NCI-H2107 treated with DMSO at 0.1 percent for 48 hours (cell line): Measurements from ENCODE around the gene KMT2A.
"Not testable (repeated sequence)": the region's sequence is repeated elsewhere in the genome, so short reads cannot be mapped to it uniquely, and the experiment has no call there.

ENCODE experiments used
- DNase-seq: peaks from one replicate; lab custom pipeline; 2025; ENCODE audit not compliant: unreplicated experiment; lab: John Stamatoyannopoulos, UW

KMT2A gene

DNA sequence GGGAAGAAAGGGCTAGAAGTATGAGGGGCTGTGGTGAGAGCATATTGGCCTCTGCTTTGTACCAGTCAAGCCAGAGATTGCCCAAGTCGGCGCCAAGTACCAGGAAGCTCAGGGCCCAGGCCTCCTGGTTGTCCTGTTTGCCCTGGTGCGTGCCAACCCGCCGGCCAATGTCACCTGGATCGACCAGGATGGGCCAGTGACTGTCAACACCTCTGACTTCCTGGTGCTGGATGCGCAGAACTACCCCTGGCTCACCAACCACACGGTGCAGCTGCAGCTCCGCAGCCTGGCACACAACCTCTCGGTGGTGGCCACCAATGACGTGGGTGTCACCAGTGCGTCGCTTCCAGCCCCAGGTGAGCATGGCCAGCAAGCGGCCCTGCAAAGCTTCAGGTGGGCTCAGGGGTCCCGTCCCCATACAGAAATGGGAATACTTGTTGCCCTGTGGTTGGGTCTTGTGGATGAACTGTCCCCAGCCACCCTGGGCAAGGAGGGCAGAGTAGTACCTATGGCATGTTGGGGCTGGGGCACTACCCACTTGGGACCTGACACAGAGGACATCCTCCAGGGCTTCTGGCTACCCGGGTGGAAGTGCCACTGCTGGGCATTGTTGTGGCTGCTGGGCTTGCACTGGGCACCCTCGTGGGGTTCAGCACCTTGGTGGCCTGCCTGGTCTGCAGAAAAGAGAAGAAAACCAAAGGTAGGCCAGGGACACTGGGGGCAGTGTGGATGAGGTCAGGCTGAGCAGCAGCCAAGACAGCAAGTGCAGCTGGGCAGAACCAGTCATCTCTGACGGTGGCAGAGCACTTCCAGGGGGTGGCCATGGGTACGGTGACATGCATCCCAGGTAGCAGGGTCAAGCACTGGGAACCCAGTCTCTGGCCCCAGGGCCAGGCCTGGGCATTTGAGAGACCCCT is 96.8 kb downstream of the KMT2A start:
- no peak for DNase-seq

DNA sequence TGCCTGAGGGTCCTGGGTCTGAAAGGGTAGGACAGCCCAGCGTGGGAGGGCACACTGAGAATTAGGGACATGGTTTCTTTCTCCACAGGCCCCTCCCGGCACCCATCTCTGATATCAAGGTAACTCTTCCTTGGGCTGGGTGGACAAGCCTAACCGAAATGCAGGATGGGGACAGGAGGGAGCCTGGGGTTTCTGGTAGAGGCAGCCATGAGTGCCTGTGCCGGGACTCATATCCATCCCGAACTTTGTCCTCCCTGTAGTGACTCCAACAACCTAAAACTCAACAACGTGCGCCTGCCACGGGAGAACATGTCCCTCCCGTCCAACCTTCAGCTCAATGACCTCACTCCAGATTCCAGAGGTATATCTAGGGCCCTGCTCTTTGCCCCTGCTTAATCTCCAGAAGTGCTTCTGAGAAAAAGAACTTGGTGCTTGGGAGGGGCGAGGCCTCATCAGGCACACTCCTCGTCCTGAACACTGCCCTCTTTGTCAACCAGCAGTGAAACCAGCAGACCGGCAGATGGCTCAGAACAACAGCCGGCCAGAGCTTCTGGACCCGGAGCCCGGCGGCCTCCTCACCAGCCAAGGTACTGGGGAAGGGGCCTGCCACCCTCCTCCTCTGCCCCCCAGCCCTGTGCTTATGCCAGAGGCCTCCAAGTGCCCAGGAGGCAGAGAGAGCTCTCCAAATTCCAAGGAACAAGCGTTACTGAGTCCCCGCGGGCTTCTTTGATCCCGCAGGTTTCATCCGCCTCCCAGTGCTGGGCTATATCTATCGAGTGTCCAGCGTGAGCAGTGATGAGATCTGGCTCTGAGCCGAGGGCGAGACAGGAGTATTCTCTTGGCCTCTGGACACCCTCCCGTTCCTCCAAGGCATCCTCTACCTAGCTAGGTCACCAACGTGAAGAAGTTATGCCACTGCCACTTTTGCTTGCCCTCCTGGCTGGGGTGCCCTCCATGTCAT is 97.8 kb downstream of the KMT2A start:
- no peak for DNase-seq

DNA sequence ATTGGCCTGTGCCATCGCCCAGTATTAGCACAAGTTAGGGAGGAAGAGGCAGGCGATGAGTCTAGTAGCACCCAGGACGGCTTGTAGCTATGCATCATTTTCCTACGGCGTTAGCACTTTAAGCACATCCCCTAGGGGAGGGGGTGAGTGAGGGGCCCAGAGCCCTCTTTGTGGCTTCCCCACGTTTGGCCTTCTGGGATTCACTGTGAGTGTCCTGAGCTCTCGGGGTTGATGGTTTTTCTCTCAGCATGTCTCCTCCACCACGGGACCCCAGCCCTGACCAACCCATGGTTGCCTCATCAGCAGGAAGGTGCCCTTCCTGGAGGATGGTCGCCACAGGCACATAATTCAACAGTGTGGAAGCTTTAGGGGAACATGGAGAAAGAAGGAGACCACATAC is 99.0 kb downstream of the KMT2A start:
- DNase-seq, result no peak

DNA sequence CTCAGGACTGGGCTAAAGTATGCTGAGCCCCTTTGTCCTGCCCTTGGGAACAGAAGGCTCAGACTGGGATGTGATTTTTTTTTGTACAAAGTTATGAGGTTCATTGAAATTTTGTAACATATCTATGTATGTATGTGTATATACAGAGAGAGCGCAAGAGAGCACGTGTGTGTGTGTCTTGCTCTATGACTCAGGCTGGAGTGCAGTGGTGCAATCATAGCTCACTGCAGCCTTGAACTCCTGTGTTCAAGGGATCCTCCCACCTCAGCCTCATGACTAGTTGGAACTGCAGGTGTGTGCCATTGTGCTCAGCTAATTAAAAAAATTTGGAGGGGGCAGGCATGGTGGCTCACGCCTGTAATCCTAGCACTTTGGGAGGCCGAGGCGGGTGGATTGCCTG is 100.4 kb downstream of the KMT2A start:
- no peak for DNase-seq

DNA sequence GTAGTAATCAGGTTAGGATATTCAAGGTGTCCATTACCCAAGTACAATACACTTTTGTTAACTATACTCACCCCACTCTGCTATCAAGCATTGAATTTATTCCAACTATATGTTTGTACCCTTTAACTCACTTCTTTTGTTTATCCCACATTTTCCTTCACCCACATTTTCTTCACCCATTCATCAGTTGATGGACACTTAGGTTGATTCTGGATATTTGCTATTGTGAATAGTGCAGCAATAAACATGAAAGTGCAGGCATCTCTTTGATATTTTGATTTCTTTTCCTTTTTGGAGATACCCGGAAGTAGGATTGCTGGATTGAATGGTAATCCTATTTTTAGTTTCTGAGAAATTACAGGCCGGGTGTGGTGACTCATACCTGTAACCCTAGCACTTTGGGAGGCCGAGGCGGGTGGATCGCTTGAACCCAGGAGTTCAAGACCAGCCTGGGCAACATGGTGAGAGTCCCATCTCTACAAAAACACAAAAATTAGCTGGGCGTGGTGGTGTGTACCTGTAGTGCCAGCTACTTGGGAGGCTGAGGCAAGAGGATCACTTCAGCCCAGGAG is 101.2 kb downstream of the KMT2A start:
- DNase-seq, result no peak

DNA sequence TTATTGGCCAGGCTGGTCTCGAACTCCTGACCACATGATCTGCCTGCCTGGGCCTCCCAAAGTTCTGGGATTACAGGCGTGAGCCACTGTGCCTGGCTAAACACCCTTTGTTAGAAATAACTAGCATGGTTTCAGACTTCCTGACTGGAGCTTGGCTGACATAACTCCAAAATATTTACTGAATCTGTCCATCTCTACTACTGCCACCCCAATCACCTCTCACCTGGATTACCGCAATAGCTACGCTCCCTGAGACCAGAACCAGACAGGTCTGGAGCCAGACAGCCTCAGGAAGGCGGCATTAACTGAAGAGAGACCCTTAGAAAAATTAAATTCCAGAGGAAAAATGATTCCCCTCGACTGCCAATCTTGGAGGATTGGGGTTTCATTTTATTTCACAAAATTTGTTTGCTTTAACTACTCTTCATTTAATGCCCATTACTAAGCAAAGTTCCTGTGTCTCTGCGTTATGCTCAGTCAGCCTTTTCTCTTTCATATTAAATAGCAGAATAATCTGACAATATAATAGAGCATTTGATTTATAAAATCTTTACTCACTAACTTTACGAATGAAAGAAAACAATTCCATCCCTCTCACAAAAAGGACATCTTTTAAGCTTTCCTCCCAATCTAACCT is 107.8 kb downstream of the KMT2A start:
- no peak for DNase-seq

DNA sequence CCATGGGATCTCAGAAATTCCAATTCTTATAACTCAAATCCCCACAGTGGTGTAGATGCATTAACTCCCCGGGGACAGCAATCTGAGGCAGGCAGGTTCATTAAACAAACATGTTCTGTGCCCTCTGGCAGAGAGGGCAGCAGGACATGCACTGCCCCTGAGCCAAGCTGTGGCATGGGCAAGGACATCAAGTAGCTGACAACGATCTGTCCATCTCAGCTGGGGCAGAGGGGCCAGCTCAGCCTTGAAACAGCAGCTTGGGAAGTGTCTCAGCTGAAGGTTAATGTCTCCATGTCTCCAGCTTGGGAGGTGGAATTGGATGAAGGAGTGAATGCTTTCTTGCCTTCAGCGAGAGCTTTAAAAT is 108.3 kb downstream of the KMT2A start:
- DNase-seq, result no peak

DNA sequence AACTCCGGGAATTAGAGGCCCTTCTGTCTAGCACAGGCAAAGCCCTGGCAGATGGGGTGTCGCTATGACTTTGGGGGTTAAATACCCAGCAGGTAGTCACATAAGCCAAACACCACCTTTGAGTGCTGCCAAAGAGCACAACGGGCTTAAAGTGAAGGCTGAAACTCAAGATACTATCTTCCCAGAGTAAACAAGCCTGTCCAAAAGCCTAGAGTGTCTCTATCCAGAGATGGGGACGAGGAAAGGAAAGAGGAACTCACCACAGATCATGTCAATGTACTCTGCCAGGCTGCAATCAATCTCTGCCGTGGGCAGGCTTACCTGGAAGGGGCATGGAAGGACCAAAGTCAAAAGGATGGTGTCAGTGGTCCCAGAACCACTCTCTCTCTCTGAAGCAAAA is 109.2 kb downstream of the KMT2A start:
- no peak for DNase-seq

DNA sequence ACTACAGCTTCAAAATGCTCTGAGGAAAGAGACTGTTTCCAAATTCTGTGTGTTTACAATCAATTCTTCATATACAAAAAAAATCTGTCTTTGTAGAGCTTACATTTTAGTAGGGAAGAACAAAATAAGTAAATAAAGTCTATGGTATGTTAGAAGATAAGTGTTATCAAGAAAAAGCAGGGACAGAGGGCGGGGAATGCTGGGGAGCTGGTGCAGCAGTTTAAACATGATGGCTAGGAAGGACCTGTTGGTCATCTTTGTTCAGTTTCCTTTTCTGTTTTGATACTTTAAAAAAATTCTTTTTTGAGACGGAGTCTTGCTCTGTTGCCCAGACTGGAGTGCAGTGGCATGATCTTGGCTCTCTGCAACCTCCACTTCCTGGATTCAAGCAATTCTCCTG is 110.8 kb downstream of the KMT2A start:
- no peak for DNase-seq

DNA sequence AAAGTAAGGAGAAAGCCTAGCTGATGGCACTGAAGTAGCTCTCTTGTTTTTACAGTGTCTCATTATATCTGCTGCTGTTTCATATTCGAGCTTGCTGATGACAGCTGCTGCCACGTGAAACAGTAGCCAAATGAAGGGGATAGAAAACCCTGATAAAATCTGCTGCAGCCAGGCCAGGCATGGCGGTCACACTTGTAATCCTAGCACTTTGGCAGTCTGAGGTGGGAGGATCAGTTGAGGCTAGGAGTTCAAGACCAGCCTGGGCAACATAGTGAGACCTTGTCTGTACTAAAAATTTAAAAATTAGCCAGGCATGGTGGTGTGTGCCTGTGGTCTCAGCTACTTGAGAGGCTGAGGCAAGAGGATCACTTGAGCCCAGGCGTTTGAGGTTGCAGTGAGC is 116.0 kb downstream of the KMT2A start:
- DNase-seq, result no peak

DNA sequence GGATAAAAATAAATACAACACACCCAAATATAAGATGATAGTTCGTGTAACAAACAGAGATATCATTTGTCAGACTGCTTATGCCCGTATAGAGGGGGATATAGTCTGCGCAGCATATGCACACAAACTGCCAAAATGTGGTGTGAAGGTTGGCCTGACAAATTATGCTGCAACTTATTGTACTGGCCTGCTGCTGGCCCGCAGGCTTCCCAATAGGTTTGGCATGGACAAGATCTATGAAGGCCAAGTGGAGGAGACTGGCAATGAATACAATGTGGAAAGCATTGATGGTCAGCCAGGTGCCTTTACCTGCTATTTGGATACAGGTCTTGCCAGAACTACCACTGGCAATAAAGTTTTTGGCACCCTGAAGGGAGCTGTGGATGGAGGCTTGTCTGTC is 124.5 kb downstream of the KMT2A start:
- no peak for DNase-seq

DNA sequence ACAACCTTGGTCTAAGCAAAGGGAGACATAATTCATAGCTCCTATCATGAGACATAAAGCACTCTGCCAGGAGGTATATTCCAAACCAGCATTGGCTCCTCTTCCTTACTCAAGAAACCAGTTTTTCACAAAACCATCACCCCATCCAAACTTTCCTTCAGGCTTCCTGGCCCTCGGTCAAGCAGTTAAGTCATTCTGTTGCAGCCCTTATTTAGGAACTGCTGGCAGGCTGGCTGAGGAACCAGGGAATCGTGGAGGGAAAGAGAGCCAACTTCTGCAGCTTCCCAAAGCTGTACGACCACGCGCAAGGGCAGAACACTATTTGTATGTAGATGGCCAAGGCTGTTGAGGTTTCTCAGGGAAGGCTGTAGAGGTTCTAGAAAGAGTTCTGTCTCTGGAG is 128.8 kb downstream of the KMT2A start:
- no peak for DNase-seq

DNA sequence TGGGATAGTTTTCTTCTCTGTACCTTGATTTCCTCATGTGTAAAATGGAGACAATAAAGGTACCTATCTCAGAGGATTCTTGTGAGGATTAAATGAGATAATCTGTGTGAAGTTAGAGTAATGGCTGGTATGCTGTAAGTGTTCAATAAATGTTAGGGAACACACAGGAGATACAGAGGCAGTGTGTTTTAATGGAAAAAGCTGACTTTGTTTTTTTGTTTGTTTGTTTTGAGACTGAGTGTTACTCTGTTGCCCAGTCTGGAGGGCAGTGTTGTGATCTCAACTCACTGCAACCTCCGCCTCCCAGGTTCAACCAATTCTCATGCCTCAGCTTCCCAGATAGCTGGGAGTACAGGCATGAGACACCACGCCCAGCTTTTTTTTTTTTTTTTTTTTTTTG is 133.4 kb downstream of the KMT2A start:
- no peak for DNase-seq

DNA sequence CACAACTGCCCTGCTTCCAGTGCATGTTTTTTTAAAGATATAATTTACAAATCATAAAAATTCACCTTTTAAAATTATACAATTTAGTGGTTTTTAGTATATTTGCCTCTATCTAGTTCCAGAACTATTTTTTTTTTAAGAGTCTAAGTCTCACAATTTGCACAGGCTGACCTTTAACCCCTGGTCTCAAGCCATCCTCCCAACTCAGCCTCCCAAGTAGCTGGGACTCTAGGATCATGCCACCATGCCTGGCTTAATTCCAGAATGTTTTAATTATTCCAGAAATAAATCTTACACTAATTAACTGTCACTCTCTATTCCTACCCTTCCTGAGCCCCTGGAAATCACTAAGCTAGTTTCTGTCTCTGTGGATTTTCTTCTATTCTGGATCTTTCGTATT is 134.5 kb downstream of the KMT2A start:
- no peak for DNase-seq

DNA sequence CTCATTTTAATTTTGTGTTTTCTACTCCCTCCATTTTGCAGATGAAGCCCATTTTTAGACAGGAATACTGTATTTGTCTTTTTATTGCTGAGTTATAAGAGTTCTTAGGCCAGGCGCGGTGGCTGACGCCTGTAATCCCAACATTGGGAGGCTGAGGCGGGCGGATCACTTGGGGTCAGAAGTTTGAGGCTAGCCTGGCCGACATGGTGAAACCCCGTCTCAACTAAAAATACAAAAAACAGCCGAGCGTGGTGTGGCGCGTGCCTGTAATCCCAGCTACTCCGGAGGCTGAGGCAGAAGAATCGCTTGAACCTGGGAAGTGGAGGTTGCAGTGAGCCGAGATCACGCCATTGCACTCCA is 135.4 kb downstream of the KMT2A start:
- not testable (repeated sequence) for DNase-seq

DNA sequence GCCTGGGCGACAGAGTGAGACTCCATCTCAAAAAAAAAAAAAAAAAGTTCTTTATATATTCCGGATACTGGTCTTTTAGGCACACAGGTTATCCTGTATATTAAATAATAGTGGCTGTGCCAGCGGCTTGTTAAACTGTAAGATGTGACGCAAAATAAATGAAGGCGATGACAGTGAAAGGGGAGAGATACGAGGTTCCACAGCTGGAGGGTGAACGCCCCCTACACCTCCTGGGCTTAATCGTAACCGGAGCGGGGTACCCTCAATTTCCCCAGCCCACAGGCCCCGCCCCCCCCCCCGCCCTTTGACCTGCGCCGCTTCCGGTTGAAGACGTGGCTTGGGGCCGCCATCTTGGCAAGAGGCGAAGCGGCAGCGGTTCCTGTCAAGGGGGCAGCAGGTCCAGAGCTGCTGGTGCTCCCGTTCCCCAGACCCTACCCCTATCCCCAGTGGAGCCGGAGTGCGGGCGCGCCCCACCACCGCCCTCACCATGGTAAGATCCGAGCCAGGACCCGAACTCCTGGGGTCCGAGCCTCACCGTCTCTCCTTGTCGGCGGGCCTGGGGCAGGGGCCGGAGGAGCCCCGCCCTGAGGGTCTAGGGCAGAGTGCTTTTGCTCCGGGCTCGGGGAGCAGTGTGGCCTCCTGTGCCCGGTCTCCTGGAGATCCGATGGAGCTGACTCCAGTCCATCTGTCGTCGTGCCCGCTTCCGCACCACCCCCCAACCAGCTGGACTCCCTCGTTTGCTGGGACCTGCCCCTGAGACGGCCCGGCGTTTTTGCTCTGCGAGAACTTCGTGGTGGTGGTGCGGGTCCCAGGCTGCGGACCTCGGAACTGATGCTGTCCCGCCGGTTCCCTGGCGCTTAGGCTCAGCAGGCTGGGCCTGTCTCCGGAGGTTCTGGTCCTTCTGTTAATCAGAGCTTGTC is 136.0 kb downstream of the KMT2A start, which contains the start of gene ARCN1:
TSS of gene ARCN1 (plus strand) at position 349 of the 920 bp plus-strand sequence. CDS start at position 488, 139 bp downstream.
- DNase-seq, result peak; percentile 22

DNA sequence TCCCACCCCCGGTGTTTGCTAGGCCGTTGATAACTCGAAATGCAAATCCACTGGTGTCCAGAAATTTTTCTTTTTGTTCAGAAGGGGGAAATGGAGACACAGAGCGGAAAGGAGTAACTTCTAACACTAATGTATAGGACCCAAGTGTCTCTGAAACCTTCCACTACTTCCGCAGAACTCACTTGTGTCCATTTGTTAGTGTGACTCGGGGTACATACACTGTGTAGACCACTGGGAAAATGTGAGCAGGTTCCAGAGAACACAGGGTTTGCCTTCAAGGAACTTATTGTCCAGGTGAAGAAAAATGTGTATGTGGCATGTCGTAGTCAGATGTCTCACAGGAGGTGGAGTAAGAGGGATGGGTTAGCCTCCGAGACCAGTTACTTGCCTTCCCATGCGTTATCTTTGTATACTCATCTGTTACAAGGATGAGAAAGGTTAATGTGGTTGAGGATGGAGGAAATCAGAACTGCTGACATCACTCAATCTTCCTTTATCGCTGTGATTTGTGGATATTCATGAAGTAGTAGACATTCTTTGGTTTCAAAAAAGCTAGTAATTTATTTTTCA is 136.8 kb downstream of the KMT2A start:
- no peak for DNase-seq

DNA sequence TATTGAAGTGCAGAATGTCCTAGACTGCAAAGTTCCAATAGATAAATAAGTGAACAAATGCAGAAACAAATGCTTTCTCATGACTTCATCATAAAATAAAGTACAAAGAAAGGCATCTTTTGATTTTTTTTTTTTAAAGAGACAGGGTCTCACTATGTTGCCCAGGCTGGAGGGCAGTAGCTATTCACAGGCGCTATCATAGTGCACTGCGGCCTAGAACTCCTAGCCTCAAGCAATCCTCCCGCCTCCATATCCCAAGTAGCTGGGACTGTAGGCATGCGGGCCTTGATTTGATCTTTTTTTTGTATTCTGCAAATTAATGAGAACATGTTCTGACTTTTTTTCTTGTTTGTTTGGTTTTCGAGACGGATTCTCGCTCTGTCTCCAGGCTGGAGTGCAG is 138.3 kb downstream of the KMT2A start:
- no peak for DNase-seq
